HG02943 (cell line): ENCODE results near the gene ZSCAN25.
"Not testable (repeated sequence)": the region's sequence is repeated elsewhere in the genome, so short reads cannot be mapped to it uniquely, and the experiment has no call there.

Experiments
- ATAC-seq: cut with Tn5 transposase; IDR thresholded peaks from one replicate; pipeline ENCODE4 v1.9.1; 2021; ENCODE audit warnings: mild to moderate bottlenecking, low read depth, moderate library complexity; ENCODE audit not compliant: unreplicated experiment

The ZSCAN25 gene

DNA sequence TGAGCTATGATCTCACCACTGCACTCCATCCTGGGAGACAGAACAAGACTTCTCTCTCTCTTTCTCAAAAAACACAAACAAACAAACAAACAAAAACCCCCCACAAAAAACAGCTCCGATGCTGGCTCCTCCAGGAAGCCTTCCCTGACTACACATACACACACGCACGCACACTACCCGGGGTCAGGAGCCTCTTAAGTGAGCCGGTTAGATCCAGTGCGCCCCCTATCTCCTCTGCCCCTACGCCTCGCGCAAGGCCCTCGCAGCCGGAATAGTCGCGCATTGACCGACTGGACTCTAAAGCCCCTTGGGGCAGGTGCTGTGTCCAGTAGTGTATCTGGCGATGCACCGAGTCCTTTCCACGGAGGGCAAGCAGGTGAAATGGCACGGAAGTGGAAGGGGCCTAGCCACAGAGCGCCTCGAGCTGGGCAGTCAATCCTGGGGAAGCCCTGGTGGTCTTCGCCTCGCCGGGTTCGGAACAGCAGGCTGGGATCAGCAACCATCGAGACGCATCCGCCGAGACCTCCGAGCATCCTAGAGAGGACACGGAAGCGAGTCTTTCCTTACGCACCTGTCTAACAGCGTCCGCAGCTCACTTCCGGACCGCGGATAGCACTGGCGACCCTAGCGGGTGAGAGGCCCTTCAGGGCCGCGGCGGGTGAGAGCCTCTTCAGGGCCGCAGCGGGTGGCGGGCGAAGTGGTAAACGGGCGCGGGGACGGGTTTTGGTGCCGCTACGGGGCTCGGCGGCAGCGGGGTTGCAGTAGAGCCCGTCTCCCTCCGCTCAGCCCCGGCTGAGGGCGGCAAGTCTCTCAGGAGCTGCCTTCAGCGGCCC is at the start of gene ZSCAN25:
ZSCAN25 (plus strand) TSS at position 588 of the 833 bp plus-strand sequence. CDS start 2,661 bp downstream, outside the sequence.
- peak; percentile 94 for ATAC-seq

DNA sequence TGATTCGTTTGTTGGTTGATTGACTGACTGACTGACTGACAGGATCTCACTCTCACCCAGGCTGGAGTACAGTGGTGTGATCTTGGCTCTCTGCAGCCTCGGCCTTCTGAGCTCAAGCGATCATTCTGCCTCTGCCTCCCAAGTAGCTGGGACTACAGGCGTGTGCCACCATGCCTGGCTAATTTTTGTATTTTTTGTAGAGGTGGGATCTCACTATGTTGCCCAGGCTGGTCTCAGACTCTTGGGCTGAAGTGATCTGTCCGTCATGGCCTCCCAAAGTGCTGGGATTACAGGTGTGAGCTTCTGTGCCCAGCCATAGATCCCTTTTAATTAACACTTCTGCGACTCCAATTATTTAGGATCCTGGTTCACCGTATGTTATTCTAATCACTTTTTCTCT is 48.0 kb upstream of the ZSCAN25 start:
- not testable (repeated sequence) for ATAC-seq

DNA sequence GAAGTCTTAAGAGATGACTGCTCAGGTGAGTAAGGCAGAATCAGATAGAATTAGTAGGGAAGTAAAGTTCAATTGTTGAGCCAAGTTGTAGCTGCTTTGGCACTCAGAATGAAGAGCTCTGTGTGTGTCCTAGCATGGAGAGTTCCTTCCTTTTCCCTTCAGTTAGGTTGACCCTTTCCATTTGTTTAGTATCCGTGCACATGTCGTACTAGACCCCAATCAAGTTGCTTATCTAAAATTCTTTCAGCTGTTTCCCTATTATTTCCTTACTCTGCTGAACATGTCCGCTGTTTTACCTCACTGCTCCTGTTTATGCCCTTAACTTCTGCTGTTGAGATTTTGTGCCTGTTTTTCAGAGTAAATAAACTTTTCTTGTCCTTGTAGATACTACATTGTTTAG is 45.0 kb upstream of the ZSCAN25 start:
- no peak for ATAC-seq

DNA sequence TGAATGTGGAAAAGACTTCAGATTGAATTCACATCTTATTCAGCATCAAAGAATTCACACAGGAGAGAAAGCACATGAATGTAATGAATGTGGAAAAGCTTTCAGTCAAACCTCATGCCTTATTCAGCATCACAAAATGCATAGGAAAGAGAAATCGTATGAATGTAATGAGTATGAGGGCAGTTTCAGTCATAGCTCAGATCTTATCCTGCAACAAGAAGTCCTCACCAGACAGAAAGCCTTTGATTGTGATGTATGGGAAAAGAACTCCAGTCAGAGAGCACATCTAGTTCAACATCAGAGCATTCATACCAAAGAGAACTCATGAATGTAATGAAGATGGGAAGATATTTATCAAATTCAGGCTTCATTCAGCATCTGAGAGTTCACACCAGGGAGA is 43.5 kb upstream of the ZSCAN25 start:
- no peak for ATAC-seq

DNA sequence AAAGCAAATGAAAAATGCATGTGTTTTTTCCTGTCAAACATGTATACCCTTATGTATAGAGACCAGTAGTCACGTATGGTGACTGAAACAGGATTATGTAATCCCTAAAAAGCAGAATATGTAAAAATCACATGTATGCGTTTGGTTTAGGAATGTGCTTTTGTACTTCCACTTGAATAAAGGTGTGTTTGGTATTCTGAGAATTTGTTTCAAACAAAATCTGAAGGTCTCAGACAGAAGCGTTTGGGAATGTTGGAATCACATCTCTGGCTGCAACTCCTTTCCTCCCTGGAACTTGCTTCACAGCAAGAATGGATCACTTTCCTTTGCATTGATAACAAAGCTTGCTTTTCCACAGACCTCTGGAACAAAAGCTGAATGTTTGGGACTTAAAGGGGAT is 40.5 kb upstream of the ZSCAN25 start:
- no peak for ATAC-seq

DNA sequence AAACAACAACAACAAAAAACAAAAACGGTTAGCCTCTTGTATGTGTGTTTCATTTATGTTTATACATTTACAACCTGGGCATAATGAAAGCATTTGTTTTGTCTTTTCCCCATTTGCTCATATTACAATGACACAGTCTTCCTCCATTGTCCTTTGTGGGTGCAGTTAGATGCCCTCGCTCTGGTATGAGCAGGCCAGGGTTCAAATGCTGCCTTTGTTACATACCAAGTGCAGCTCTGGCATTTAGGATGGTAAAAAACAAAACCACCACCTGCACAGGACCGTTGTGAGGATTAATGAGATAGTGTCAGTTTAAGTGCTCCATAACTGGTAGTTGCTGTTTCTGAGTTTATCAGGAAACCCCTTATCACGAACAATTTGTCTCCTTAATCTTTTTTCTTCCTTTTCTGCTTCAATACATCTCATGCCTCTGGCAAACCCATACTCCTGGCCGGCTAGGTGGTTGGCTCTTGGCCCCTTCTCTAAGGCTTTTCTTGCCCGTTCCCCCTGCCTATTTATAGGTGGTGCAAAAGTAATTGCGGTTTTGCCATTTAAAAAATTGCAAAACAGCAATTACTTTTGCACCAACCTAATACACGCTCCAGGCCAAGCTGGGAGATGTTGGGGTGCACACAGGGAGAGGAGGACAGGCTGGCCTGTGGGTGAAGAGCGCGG is 37.3 kb upstream of the ZSCAN25 start:
- ATAC-seq: no peak

DNA sequence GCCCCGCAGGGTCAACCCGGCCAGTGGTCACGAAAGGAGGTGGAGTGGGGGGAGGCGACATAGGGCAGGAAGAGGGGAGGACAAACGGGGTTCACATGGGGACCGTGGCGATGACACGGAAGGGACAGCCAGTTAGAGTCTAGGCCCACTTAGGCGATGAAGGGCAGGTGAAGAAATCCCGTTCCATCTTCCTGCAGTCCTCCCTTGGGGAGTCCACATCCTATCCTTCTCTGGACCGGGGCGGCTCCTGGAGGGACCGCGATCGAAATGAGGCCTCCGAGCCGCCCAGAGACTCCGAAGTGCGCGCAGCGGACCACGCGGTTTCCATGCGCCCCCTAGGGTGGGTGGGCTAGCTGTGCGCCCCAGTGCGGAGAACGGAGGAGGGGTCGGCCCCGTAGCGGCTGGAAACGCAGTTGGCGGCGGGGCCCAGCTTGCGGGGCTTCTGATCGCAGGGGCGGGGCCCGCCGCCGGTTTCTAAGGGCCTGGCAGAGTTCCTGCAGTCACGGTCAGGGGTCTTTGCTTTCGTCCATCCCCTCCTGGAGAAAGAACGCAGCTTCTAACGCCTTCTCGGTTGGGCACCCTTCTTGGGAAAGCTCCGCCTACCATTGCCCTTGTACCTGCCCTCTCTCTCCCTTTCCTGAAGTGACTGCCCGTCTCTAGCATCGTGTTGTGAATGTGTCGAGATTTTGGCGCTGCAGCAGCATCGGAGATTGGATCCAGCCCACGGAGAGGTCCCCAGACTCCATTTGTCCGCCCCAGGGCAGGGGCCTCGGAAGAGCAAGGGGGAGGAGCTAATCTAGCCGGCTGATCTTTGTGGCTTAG is 36.6 kb upstream of the ZSCAN25 start:
- ATAC-seq: no peak

DNA sequence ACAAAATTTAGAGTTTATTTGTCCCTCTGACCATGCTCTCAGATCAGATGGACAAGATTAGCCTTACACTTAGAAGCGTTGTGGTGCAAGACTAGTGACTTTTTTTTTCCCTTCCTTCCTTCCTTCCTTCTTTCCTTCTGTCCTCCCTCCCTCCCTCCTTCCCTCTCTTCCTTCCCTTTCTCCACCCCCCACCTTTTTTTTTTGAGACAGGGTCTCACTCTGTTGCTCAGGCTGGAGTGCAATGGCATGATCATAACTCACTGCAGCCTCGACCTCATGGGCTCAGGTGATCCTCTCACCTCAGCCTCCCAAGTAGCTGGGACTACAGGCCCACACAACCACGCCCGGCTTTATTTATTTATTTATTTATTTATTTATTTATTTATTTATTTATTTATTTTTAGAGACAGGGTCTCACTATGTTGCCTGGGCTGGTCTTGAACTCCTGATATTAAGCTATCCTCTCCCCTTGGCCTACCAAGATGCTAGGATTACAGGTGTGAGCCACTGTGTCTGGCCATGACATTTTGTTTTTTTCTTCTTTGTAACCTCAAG is 35.9 kb upstream of the ZSCAN25 start:
- not testable (repeated sequence) for ATAC-seq

DNA sequence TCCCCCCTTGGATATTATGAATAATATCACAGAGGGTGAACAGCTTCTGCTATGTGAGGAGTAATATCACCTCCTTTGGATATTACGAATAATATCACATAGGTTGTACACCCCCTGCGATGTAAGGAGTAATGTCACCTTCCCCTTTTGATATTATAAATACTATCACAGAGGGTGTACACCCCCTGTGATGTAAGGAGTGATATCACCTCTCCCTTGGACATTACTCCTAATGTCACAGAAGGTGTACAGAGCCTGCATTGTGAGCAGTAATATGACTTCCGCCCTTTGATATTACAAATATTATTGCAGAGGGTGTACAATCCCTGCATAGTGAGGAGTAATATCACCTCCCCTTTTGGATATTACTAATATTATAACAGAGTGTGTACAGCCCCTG is 27.9 kb upstream of the ZSCAN25 start:
- no peak for ATAC-seq

DNA sequence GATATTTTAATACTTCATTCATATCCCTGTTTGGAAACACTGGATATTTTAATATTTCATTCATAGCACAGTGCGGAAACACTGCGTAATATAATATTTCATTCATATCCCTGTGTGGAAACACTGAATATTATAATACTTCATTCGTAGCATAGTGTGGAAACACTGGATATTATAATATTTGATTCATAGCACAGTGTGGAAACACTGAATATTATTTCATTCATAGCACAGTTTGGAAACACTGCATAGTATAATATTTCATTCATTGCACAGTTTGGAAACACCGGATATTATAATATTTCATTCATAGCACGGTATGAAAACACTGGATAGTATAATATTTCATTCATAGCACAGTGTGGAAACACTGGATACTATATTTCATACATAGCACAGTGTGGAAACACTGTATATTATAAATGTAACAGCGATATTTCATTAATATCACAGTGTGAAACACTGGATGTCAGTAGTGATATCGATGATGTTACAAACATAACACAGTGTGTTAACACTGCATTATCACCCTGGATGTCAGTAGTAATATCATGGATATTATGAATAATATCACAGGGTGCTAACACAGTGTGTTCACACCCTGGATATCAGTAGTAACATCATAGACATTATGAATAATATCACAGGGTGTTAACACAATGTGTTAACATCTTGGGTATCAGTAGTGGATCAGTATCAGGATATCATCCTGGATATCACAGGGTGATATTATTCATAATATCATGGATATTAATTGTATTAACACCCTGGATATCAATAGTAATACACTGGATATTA is 21.6 kb upstream of the ZSCAN25 start:
- no peak for ATAC-seq

DNA sequence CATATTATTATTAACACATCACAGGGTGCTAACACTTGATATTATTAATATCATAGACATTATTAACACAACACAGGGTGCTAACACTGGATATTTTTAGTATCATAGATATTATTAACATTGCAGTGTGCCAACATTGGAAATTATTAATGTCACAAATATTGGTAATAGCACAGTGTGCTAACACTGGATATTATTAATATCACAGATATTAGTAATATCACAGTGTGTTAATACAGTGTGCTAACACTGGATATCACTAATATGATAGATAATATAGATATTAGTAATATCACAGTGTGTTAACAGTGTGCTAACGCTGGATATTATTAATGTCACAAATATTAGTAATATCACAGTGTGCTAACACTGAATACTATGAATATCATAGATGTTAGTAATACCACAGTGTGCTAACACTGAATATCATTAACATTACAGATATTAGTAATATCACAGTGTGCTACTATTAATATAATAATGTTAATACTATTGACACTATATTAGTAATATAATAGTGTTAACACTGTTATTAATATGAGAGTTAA is 20.3 kb upstream of the ZSCAN25 start:
- ATAC-seq: no peak

DNA sequence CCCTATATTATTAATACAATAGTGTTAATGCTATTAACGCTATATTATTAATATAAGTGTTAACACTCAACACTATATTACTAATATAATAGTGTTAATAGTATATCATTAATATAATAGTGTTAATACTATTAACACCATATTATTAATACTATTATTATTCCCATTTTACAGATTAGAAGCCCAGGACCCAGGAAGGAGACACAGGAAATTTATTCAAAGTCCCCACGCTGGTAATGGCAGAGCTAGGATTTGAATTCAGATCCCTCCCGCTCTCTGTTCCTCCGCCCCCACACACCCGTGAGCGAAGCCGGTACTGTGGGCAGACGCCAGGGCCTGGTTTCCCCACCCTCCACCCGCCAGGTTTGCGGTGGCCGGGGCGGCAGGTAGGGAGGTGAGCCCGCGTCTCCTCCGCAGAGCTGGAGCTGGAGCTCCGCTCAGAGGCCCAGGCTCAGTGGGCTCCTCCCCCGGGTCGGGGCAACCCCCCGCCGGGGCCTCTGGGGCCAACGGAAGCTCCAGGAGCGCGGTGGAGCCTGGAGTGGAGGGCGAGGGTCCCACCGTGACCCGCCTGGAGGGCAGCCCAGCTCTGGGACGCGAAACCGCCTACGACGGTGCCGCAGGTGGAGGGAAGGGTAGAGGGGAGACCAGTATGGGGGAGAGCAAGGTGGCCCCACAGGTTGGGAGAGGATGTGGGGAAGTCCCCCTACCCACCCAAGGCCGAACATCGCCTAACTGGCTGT is 18.8 kb upstream of the ZSCAN25 start, which contains the start of gene TMEM225B:
TMEM225B (plus strand) TSS at position 506 of the 740 bp plus-strand sequence. CDS start 6,122 bp downstream, outside the sequence.
- no peak for ATAC-seq

DNA sequence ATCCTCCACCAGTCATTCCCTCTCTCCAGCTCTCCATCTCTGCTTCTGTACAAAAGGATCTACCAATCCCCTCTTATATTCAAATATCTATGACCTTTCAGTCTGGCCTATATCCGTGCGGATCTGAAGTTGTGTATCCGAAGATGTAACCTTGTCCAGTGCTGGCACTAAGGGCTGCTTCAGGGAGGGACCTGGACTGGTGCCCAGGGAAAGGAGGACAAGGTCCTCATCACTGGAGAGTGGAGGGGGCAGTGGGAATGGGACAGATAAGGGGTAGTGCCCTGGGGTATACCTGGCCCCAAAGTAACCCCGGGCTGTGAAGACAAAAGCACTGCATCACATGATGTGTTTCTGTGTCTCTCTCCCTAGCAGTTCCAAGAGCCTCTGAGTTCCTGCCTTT is 16.9 kb upstream of the ZSCAN25 start:
- ATAC-seq: no peak

DNA sequence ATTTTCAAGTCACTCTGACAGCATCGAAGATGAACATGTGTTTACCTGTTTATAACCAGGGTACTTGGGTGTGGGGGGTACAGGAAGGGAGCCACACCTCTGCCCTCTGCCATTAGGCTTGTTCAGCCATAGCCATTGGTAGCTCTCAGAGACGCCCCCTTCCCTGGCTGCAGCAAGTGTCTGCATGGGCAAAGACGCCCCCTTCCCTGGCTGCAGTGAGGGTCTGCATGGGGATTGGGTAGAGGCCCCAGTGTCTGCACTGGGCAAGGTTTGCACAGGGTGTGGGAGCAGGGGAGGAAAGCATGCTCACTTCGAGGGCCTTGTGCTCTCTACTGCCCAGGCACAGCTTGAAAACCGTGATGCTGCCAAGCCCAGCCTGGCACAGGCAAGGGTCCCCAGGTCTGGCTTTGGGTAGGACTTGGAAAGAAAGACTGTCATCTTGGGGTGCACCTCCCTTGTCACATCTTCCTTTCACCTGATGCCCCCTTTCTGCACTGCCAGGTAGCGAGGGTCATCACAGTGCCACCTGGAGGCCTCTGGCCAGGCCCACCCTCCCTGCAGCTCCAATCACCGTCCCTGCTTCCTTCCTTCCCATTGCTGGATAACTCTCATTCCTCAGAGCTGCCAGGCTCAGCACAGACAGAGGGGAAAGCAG is 15.0 kb upstream of the ZSCAN25 start:
- no peak for ATAC-seq

DNA sequence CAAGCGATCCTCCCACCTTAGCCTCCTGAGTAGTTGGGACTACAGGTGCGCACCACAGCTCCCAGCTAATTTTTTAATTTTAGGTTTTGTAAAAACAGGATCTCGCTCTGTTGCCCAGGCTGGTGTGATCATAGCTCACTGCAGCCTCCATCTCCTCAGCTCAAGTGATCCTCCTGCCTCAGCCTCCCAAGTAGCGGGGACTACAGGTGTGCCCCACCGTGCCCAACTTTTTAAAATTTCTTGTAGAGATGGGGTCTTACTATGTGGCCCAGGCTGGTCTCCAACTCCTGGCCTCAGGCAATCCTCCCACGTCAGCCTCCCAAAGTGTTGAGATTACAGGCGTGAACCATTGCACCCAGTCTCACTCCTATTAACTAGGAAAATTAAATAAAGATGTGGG is 11.2 kb upstream of the ZSCAN25 start:
- no peak for ATAC-seq

DNA sequence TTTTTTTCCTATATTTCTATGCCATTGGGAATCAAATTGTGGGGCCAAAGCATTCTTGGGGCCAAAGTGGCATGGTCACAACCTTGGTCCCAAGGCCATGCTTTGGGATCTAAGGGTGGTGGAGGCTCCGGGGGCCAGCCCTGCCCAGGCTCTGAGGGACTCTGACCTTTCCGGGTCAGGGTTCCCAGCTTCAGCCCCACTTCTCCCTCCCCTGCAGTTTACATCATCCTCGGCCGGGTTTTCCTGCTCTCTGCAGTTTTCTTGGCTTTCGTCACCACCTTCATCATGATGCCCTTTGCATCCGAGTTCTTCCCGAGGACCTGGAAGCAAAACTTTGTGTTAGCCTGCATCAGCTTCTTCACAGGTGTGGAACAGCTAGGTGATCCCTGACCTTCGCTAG is 10.2 kb upstream of the ZSCAN25 start:
- ATAC-seq: no peak

DNA sequence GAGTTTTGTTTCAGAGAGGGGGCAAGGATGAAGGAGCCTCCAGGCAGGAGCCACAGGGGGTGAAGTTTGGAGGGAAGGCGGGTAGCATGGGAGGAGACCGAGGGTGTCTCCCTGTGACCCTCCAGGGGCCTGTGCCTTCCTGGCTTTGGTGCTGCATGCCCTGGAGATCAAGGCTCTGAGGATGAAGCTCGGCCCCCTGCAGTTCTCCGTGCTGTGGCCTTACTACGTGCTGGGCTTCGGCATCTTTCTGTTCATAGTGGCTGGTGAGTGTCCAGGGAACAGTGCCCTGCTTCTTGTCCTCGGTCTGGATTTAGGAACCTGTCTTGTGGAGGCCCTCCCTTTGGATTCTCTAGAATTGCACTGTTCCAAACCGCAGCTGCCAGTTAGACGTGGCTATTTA is 9.2 kb upstream of the ZSCAN25 start:
- no peak for ATAC-seq

DNA sequence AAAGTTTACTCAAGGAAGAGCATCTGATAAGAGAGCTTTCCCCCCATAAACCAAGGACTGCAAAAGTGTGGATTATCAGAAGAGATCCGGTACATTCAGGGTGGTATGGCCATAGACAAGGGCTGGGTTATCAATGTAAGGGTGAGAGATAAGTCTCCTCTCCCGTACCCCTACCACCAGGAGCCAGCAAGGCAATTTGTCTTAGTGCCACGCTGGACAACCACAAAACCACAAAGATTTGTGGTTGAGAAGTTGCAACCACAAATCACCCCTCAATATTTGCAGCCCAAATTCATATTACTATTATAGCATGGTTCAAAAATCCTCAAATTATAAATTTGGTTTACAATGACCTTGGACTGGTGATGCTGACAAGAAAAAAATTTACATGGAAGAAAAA is 2.3 kb upstream of the ZSCAN25 start:
- no peak for ATAC-seq
